ENCODE measurements around the gene NHS.

- TF ChIP-seq CTCF (IDR thresholded peaks at IDR 0.05) (no peak), POLR2A (IDR thresholded peaks at IDR 0.05) (no peak)
These were observed 404.4 kb downstream of the NHS start for GRCh38 chrX:17779434-17779833.

Data from thyroid gland (tissue), 4 donors.